Measurements from ENCODE around the gene ZNF407.
"Not testable (repeated sequence)": the region's sequence is repeated elsewhere in the genome, so short reads cannot be mapped to it uniquely, and the experiment has no call there.

The ZNF407 gene

GRCh38 chr18:74597662-74598349 lies at the start of gene ZNF407:
Gene ZNF407 (plus strand): TSS chr18:74597870. CDS start chr18:74631020, 33,150 bp downstream.
- DNase-seq = peak; percentile 85

GRCh38 chr18:74549591-74550104 lies 48.0 kb upstream of the ZNF407 start:
- DNase-seq = no peak

- no peak for DNase-seq
Observed at GRCh38 chr18:74550886-74551285, 46.8 kb upstream of the ZNF407 start.

GRCh38 chr18:74551452-74551851 lies 46.2 kb upstream of the ZNF407 start:
- DNase-seq = no peak

- peak; percentile 58 for DNase-seq
Observed at GRCh38 chr18:74551936-74552555, 45.6 kb upstream of the ZNF407 start.

GRCh38 chr18:74556126-74556525 lies 41.5 kb upstream of the ZNF407 start:
- no peak for DNase-seq

- DNase-seq = no peak
Observed at GRCh38 chr18:74558096-74558495, 39.6 kb upstream of the ZNF407 start.

- DNase-seq = no peak
Observed at GRCh38 chr18:74562131-74562730, 35.4 kb upstream of the ZNF407 start.

- DNase-seq = no peak
Observed at GRCh38 chr18:74562775-74563174, 34.9 kb upstream of the ZNF407 start.

GRCh38 chr18:74563999-74564398 lies 33.7 kb upstream of the ZNF407 start:
- no peak for DNase-seq

- DNase-seq = not testable (repeated sequence)
Observed at GRCh38 chr18:74565164-74565563, 32.5 kb upstream of the ZNF407 start.

GRCh38 chr18:74565993-74566392 lies 31.7 kb upstream of the ZNF407 start:
- not testable (repeated sequence) for DNase-seq

- no peak for DNase-seq
Observed at GRCh38 chr18:74567822-74568221, 29.8 kb upstream of the ZNF407 start.

- no peak for DNase-seq
Observed at GRCh38 chr18:74569401-74569800, 28.3 kb upstream of the ZNF407 start.

GRCh38 chr18:74570266-74570665 lies 27.4 kb upstream of the ZNF407 start:
- no peak for DNase-seq

- DNase-seq = no peak
Observed at GRCh38 chr18:74571895-74572680, 25.6 kb upstream of the ZNF407 start.

GRCh38 chr18:74573053-74573452 lies 24.6 kb upstream of the ZNF407 start:
- no peak for DNase-seq

GRCh38 chr18:74574916-74575315 lies 22.8 kb upstream of the ZNF407 start:
- no peak for DNase-seq

GRCh38 chr18:74577019-74577418 lies 20.7 kb upstream of the ZNF407 start:
- no peak for DNase-seq

- no peak for DNase-seq
Observed at GRCh38 chr18:74579496-74580065, 18.1 kb upstream of the ZNF407 start.

- no peak for DNase-seq
Observed at GRCh38 chr18:74582642-74583041, 15.0 kb upstream of the ZNF407 start.

GRCh38 chr18:74587441-74587840 lies 10.2 kb upstream of the ZNF407 start:
- no peak for DNase-seq

- no peak for DNase-seq
Observed at GRCh38 chr18:74589021-74589420, 8.6 kb upstream of the ZNF407 start.
